GM12864 (cell line): ENCODE results near the gene BTG4.

Experiments used
- DNase-seq: peaks from one replicate; pipeline ENCODE4 v3.0.0-alpha.2; 2011; ENCODE audit warnings: low read depth
- H3K4me3 ChIP-seq: 2 replicates; pipeline ENCODE4 v1.5.1; 2011; ENCODE audit warnings: mild to moderate bottlenecking, low read depth, low read length, control low read depth
- CTCF ChIP-seq: IDR thresholded peaks from 2 replicates; pipeline ENCODE4 v1.5.1; 2011; ENCODE audit warnings: low read depth, mild to moderate bottlenecking, moderate library complexity, low read length, control low read depth, inconsistent platforms; ENCODE audit errors: missing control alignments

The BTG4 gene

GRCh38 chr11:111476366-111476765, 35.8 kb downstream of the BTG4 start:
- H3K4me3 ChIP-seq: no peak overlapping the region
- no peak for TF ChIP-seq CTCF
- DNase-seq: no peak

GRCh38 chr11:111474432-111474831, 37.8 kb downstream of the BTG4 start:
- no peak for TF ChIP-seq CTCF
- no peak overlapping the region for H3K4me3 ChIP-seq
- no peak for DNase-seq

DNA sequence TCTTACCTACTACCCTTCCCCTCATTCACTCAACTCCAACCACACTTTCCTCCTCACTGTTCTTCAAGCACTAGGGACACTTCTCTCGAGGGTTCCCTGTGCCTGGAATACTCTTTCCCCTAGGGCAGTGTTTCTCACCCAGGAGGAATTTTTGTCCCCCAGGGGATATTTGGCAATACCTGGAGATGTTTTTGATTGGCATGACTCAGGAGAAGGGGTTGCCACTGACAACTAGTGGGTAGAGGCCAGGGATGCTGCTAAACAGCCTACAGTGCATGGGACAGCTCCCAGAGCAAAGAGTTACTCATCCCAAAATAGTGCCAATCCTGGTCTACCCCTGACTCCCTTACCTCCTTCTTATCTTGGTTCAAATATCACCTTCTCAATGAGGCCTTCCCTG, 40.0 kb downstream of the BTG4 start:
- no peak overlapping the region for H3K4me3 ChIP-seq
- no peak for TF ChIP-seq CTCF
- no peak for DNase-seq

- no peak for TF ChIP-seq CTCF
These were observed 43.0 kb downstream of the BTG4 start for GRCh38 chr11:111469200-111469599.

GRCh38 chr11:111466615-111467014, 45.6 kb downstream of the BTG4 start:
- DNase-seq: no peak
- TF ChIP-seq CTCF: no peak

More at GRCh38 chr11:111469200-111469599, 43.0 kb downstream of the BTG4 start:
- DNase-seq: no peak
- no peak overlapping the region for H3K4me3 ChIP-seq

GRCh38 chr11:111465400-111465799, 46.8 kb downstream of the BTG4 start:
- no peak overlapping the region for H3K4me3 ChIP-seq
- no peak for TF ChIP-seq CTCF

More at GRCh38 chr11:111466615-111467014, 45.6 kb downstream of the BTG4 start:
- H3K4me3 ChIP-seq: no peak overlapping the region

DNA sequence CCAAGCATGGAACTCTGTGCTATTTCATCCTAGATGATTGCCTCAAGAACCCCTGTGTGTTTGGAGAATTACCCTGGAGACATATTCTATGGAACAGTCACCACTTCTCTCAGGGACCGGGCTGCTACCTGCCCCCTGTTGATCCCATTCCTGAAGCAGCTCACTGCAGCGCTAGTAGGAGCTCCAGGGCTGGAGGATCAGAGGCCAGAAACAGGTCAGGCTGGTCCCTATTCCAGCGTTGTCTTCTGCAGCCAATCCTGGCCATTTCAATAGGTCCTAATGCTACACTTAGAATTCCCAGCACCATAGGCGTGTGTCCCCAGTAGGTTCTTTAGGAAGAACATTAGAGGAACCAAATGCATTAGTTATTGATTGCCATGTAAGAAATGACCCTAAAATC, 48.9 kb downstream of the BTG4 start:
- no peak overlapping the region for H3K4me3 ChIP-seq
- no peak for DNase-seq
- TF ChIP-seq CTCF: no peak

More at GRCh38 chr11:111465400-111465799, 46.8 kb downstream of the BTG4 start:
- no peak for DNase-seq
